PFSK-1 (cell line): ENCODE data around the gene HBB.

Experiments used
- FOXP2 ChIP-seq: optimal IDR thresholded peaks from 2 replicates; pipeline ENCODE3; 2011; ENCODE audit warnings: borderline replicate concordance, control low read depth, inconsistent platforms; ENCODE audit not compliant: insufficient read depth; ENCODE audit errors: extremely low read length, extremely low read depth
- POLR2AphosphoS5 ChIP-seq: IDR thresholded peaks from 2 replicates; pipeline ENCODE4 v1.6.1; 2012; ENCODE audit warnings: low read depth, mild to moderate bottlenecking, control low read depth, low read length, moderate library complexity
- REST ChIP-seq, 2 experiments: IDR thresholded peaks; 2 replicates each; pipeline versions ENCODE4 v1.6.1 to v1.8.0; 2011 to 2012; ENCODE audit warnings: low read depth in 2 of 2, low read length in 2 of 2, control low read depth in 1 of 2, inconsistent platforms in 1 of 2, mild to moderate bottlenecking in 1 of 2, moderate library complexity in 1 of 2; ENCODE audit not compliant: insufficient read depth in 1 of 2
- SIN3A ChIP-seq: IDR thresholded peaks from 2 replicates; pipeline ENCODE4 v1.6.1; 2012; ENCODE audit warnings: mild to moderate bottlenecking, low read length, moderate library complexity, borderline replicate concordance; ENCODE audit not compliant: insufficient read depth
- TAF1 ChIP-seq: IDR thresholded peaks from 2 replicates; pipeline ENCODE4 v1.6.1; 2012; ENCODE audit warnings: low read length, control low read depth, borderline replicate concordance; ENCODE audit not compliant: insufficient read depth

Gene HBB

GRCh38 chr11:5204787-5205186 lies 22.1 kb downstream of the HBB start:
- no peak for TF ChIP-seq TAF1
- no peak for TF ChIP-seq SIN3A
- TF ChIP-seq REST (IDR thresholded peaks at IDR 0.05; ENCODE audit: insufficient read depth in 1 of 2, low read depth in 2 of 2, low read length in 2 of 2), result no peak
- no peak for TF ChIP-seq POLR2AphosphoS5

DNA sequence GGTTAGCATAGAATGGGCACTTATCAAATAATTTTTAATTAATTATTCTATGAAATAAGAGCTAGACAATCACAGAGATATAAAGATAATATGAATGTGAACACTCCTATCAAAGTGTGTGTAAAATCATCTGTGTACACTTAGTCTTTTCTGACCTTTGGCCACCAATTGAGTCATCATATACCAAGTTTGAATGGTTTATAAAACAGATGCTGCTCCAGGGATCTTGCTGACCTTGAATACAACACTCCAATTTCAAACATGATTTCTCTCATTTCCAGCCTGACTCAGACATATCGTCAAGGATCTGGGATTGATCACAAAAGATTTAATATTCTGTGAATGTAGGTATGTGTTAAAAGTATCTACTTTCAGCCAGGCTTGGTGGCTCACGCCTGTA lies 23.5 kb downstream of the HBB start:
- TF ChIP-seq TAF1 (no peak), REST (IDR thresholded peaks at IDR 0.05; ENCODE audit: insufficient read depth in 1 of 2, low read depth in 2 of 2, low read length in 2 of 2) (no peak), FOXP2 (no peak), POLR2AphosphoS5 (no peak), SIN3A (no peak)

DNA sequence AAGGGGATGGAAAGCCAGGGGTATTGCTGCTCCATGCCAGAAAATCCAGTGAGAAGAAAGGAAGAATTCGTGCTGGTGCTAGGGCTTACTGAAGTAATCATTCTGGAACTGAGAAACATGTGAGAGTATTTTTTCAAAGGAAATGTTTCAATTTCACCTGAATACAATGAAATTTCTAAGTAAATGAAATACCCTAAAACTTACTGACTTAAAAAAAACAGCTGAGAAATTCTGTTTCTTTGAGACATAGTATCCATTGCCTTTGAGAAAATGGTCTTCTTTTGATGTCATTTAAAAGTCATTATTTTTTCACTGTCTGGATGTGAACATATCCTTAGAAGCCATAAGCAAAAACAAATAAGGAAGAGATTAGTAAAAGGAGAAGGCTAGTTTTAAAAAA lies 26.3 kb downstream of the HBB start, which contains the start of gene OR51V1:
OR51V1 (minus strand) TSS at position 101 of the 400 bp plus-strand sequence; CDS start at position 101, 0 bp downstream.
- no peak for TF ChIP-seq POLR2AphosphoS5
- TF ChIP-seq FOXP2, result no peak
- no peak for TF ChIP-seq SIN3A
- no peak for TF ChIP-seq TAF1
- no peak for TF ChIP-seq REST (IDR thresholded peaks at IDR 0.05; ENCODE audit: insufficient read depth in 1 of 2, low read depth in 2 of 2, low read length in 2 of 2)

GRCh38 chr11:5198285-5198684 lies 28.6 kb downstream of the HBB start:
- TF ChIP-seq REST (IDR thresholded peaks at IDR 0.05; ENCODE audit: insufficient read depth in 1 of 2, low read depth in 2 of 2, low read length in 2 of 2), result no peak
- no peak for TF ChIP-seq SIN3A
- no peak for TF ChIP-seq FOXP2
- no peak for TF ChIP-seq POLR2AphosphoS5

DNA sequence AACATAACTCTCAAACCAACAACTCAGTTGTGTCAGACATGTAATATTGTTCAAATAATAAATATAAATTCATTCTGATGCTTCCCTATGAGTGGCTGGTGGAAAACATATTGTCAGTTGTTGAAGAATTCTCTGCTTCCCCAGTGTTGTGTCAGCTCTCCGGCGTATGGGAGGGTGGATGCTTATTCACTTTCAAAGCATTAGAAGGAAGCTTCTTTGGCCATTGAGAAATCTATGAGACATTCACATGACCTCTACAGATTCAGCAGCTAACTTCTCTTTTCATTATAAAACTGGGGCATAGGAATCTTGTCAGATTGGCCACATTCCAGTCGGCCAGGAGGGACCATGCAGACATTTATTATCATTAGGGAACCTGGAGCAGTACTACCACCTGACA lies 29.3 kb downstream of the HBB start:
- no peak for TF ChIP-seq SIN3A
- TF ChIP-seq FOXP2, result no peak
- no peak for TF ChIP-seq TAF1
- TF ChIP-seq POLR2AphosphoS5, result no peak
- no peak for TF ChIP-seq REST (IDR thresholded peaks at IDR 0.05; ENCODE audit: insufficient read depth in 1 of 2, low read depth in 2 of 2, low read length in 2 of 2)
